ENCODE results near the gene GALR1. TPM values are rescaled to one million over a fixed set of nuclear protein-coding genes. Genes with fewer than 3 reads are reported as not detected.

The GALR1 gene
- total RNA-seq, 4 donors from 2014 or later: 0.08 to 0.16 TPM; not detected in 2

- Histone ChIP-seq H3K4me1 (peaks cover 25% of the 10 kb centered on the region), H3K36me3 (no peaks in the 10 kb centered on the region), H3K9me3 (no peaks in the 10 kb centered on the region), H3K27me3 (peaks cover 50% of the 10 kb centered on the region), H3K4me3 (peak overlapping the region; percentile 34), H3K27ac (no peak overlapping the region)
- no peak for DNase-seq (ENCODE audit: low spot score in 2 of 2)
- WGBS: 2% methylated on average over 10 of the region's 40 CpGs
- TF ChIP-seq CTCF (IDR thresholded peaks at IDR 0.05) (no peak), POLR2AphosphoS5 (IDR thresholded peaks at IDR 0.05) (no peak), EP300 (IDR thresholded peaks at IDR 0.05) (no peak), POLR2A (IDR thresholded peaks at IDR 0.05) (no peak)
Observed at GRCh38 chr18:77250501-77250925, 865 bp downstream of the GALR1 start.

GRCh38 chr18:77250926-77251729, 1.5 kb downstream of the GALR1 start:
- no peak for TF ChIP-seq POLR2AphosphoS5 (IDR thresholded peaks at IDR 0.05)
- TF ChIP-seq EP300 (IDR thresholded peaks at IDR 0.05): no peak
- TF ChIP-seq CTCF (IDR thresholded peaks at IDR 0.05): no peak
- TF ChIP-seq POLR2A (IDR thresholded peaks at IDR 0.05): no peak
- no peak overlapping the region for H3K27ac ChIP-seq

GRCh38 chr18:77251730-77252050, 2.0 kb downstream of the GALR1 start:
- H3K36me3 ChIP-seq: no peaks in the 10 kb centered on the region
- H3K27ac ChIP-seq: no peak overlapping the region
- H3K9me3 ChIP-seq: no peaks in the 10 kb centered on the region
- no peak for DNase-seq (ENCODE audit: low spot score in 2 of 2)
- H3K27me3 ChIP-seq: peaks cover 50% of the 10 kb centered on the region
- no peak for TF ChIP-seq POLR2A (IDR thresholded peaks at IDR 0.05)
- no peak for TF ChIP-seq EP300 (IDR thresholded peaks at IDR 0.05)
- no peak for TF ChIP-seq POLR2AphosphoS5 (IDR thresholded peaks at IDR 0.05)
- TF ChIP-seq CTCF (IDR thresholded peaks at IDR 0.05): no peak
- H3K4me1 ChIP-seq: peaks cover 25% of the 10 kb centered on the region
- 17% methylated on average over 10 of the region's 20 CpGs for WGBS
- no peak overlapping the region for H3K4me3 ChIP-seq

More at GRCh38 chr18:77250926-77251729, 1.5 kb downstream of the GALR1 start:
- Histone ChIP-seq H3K9me3 (no peaks in the 10 kb centered on the region), H3K4me1 (peaks cover 25% of the 10 kb centered on the region), H3K36me3 (no peaks in the 10 kb centered on the region), H3K27me3 (peaks cover 50% of the 10 kb centered on the region), H3K4me3 (peak overlapping the region; percentile 34)
- no peak for DNase-seq (ENCODE audit: low spot score in 2 of 2)
- WGBS: 1% methylated on average over 36 of the region's 67 CpGs

- H3K4me1 ChIP-seq: peaks cover 12% of the 10 kb centered on the region
- H3K36me3 ChIP-seq: no peaks in the 10 kb centered on the region
- peaks cover 24% of the 10 kb centered on the region for H3K27me3 ChIP-seq
- no peak overlapping the region for H3K4me3 ChIP-seq
- H3K9me3 ChIP-seq: no peaks in the 10 kb centered on the region
- TF ChIP-seq POLR2A (IDR thresholded peaks at IDR 0.05): no peak
- TF ChIP-seq CTCF (IDR thresholded peaks at IDR 0.05): no peak
- no peak for TF ChIP-seq EP300 (IDR thresholded peaks at IDR 0.05)
- TF ChIP-seq POLR2AphosphoS5 (IDR thresholded peaks at IDR 0.05): no peak
- no peak for DNase-seq (ENCODE audit: low spot score in 2 of 2)
- 56% methylated on average over 10 of the region's 10 CpGs for WGBS
- no peak overlapping the region for H3K27ac ChIP-seq
Observed at GRCh38 chr18:77254711-77255405, 5.2 kb downstream of the GALR1 start.

- 39% methylated on average over 6 of the region's 6 CpGs for WGBS
Observed at GRCh38 chr18:77255426-77256105, 5.9 kb downstream of the GALR1 start.

More at GRCh38 chr18:77255426-77256105, 5.9 kb downstream of the GALR1 start:
- H3K4me3 ChIP-seq: no peak overlapping the region
- H3K4me1 ChIP-seq: peaks cover 5% of the 10 kb centered on the region
- TF ChIP-seq POLR2AphosphoS5 (IDR thresholded peaks at IDR 0.05): no peak
- TF ChIP-seq EP300 (IDR thresholded peaks at IDR 0.05): no peak
- no peak for TF ChIP-seq CTCF (IDR thresholded peaks at IDR 0.05)
- no peak for TF ChIP-seq POLR2A (IDR thresholded peaks at IDR 0.05)
- H3K9me3 ChIP-seq: no peaks in the 10 kb centered on the region
- no peaks in the 10 kb centered on the region for H3K36me3 ChIP-seq
- no peak overlapping the region for H3K27ac ChIP-seq
- H3K27me3 ChIP-seq: peaks cover 17% of the 10 kb centered on the region
- DNase-seq (ENCODE audit: low spot score in 2 of 2): no peak
